ENCODE measurements around the gene AAGAB. TPM values are rescaled to one million over a fixed set of nuclear protein-coding genes. Genes with fewer than 3 reads are reported as not detected.

AAGAB gene
- total RNA-seq, 1 experiment from 2014 or later, result 40.1 TPM

DNA sequence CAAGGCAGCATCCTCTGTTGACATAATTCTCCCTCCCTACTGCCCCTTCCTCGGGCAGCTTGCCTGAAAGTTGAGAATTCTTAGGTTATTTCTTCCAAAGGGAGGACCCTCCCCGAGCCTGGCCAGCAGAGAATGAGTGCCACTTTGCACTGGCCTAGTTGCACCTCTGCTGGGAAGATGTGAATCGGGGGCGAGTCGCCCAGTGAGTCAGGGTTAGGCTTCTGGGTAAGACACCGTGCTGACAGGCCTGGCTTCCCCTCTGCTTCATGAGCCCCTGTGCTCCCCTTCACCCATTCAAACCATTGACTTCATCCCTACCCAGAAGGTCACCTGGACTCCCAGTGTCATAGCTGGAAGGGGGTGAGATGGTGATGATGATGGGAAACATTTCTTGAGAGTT is 82.3 kb downstream of the AAGAB start:
- H3K27ac Mint-ChIP-seq, result no peak overlapping the region
- Histone ChIP-seq H3K27ac (ENCODE audit: insufficient read length, low read depth, low read length) (no peak overlapping the region), H4K5ac (ENCODE audit: insufficient read length, low read depth, low read length) (no peak overlapping the region), H3K4me1 (ENCODE audit: insufficient read depth, low read length) (peaks cover 11% of the 10 kb centered on the region; the same call in 1 of the 2 replicates), H2AK5ac (ENCODE audit: insufficient read length, low read length) (no peak overlapping the region), H2BK15ac (ENCODE audit: low read depth, low read length) (no peak overlapping the region), H3K4me2 (ENCODE audit: insufficient read depth, insufficient read length, low read length) (no peak overlapping the region), H2BK20ac (ENCODE audit: low read depth, low read length, poor library complexity, severe bottlenecking) (no peak overlapping the region), H3K14ac (ENCODE audit: insufficient read depth, low read length) (no peak overlapping the region; the same call in 1 of the 2 replicates), H2BK12ac (ENCODE audit: insufficient read length, low read depth, low read length) (no peak overlapping the region), H3K23me2 (ENCODE audit: insufficient read length, low read depth, low read length, poor library complexity, severe bottlenecking) (no peaks in the 10 kb centered on the region), H3K4ac (ENCODE audit: low read depth, low read length) (no peak overlapping the region), H3T11ph (ENCODE audit: low read length) (no peak overlapping the region), H4K20me1 (ENCODE audit: control insufficient read depth, insufficient read depth, insufficient read length) (no peaks in the 10 kb centered on the region), H3K9me3 (ENCODE audit: control insufficient read depth, low read depth, low read length) (no peaks in the 10 kb centered on the region), H4K91ac (ENCODE audit: insufficient read length, low read depth, low read length) (no peak overlapping the region), H3K9ac (ENCODE audit: extremely low read depth, insufficient read length, low read length) (no peak overlapping the region), H2BK5ac (ENCODE audit: insufficient read length, low read length) (no peak overlapping the region), H3K23ac (ENCODE audit: insufficient read length, low read depth, low read length) (no peak overlapping the region), H2BK120ac (ENCODE audit: low read depth, low read length, poor library complexity, severe bottlenecking) (no peak overlapping the region), H3K79me2 (ENCODE audit: insufficient read depth, low read length) (no peaks in the 10 kb centered on the region), H3K79me1 (ENCODE audit: insufficient read depth, low read depth, low read length, poor library complexity, severe bottlenecking) (no peaks in the 10 kb centered on the region), H3K27me3 (ENCODE audit: insufficient read depth, low read length) (no peaks in the 10 kb centered on the region), H2AFZ (ENCODE audit: low read length) (no peak overlapping the region), H3K56ac (ENCODE audit: insufficient read length, low read depth, low read length) (no peak overlapping the region), H4K8ac (replicated peaks; ENCODE audit: insufficient read length, low read depth, low read length) (no peak overlapping the region), H3K18ac (ENCODE audit: insufficient read length, low read depth, low read length) (no peak overlapping the region)
- TF ChIP-seq, protein P1, sequence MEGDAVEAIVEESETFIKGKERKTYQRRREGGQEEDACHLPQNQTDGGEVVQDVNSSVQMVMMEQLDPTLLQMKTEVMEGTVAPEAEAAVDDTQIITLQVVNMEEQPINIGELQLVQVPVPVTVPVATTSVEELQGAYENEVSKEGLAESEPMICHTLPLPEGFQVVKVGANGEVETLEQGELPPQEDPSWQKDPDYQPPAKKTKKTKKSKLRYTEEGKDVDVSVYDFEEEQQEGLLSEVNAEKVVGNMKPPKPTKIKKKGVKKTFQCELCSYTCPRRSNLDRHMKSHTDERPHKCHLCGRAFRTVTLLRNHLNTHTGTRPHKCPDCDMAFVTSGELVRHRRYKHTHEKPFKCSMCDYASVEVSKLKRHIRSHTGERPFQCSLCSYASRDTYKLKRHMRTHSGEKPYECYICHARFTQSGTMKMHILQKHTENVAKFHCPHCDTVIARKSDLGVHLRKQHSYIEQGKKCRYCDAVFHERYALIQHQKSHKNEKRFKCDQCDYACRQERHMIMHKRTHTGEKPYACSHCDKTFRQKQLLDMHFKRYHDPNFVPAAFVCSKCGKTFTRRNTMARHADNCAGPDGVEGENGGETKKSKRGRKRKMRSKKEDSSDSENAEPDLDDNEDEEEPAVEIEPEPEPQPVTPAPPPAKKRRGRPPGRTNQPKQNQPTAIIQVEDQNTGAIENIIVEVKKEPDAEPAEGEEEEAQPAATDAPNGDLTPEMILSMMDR (conservative IDR thresholded peaks at IDR 0.05), result no peak
- H3K9me3 Mint-ChIP-seq, result no peaks in the 10 kb centered on the region
- H3K36me3 Mint-ChIP-seq (ENCODE audit: insufficient read depth in 1 of 3, low read depth in 3 of 3), result peaks cover 5 to 50% (median 14%) of the 10 kb centered on the region in 3 experiments; a peak in 6 of 7 replicates
- WGBS (ENCODE audit: extremely low coverage, insufficient read length, low lambda C conversion rate), result no CpG with 5 or more reads among the region's 6 CpGs
- H3K4me1 Mint-ChIP-seq, result peaks cover 45 to 53% of the 10 kb centered on the region in 2 experiments
- DNase-seq, result no peak
- H3K27me3 Mint-ChIP-seq (ENCODE audit: low read depth), result no peaks in the 10 kb centered on the region
- no peak overlapping the region for H3K4me3 Mint-ChIP-seq
